Spleen (tissue), 7 donors: ENCODE results near the gene MEIS1.

ENCODE experiments used
- CTCF ChIP-seq, 11 experiments: fragments of 200-600 bp in 7 of 11; fragments of 450-650 bp in 4 of 11; sonication (generic) in 4 of 11; IDR thresholded peaks in 8 of 11; conservative IDR thresholded peaks in 3 of 11; 1 replicate in 7 of 11; 2 replicates in 4 of 11; pipeline versions ENCODE4 v1.4.0 to v1.8.0; 2016 to 2021; ENCODE audit warnings: antibody characterized with exemption in 11 of 11, inconsistent platforms in 4 of 11, mild to moderate bottlenecking in 1 of 11
- POLR2A ChIP-seq, 3 donors: fragments of 450-650 bp; IDR thresholded peaks; one replicate each; pipeline ENCODE4 v1.5.1; 2017; ENCODE audit warnings: antibody characterized with exemption in 3 of 3, mild to moderate bottlenecking in 1 of 3
- donor health status: DM: no; HTN: no; CAD: no; lungs with moderate emphysema.
- donor health status: DM: no; HTN: no; CAD: no.
- donor health status: DM: no; HTN: no; CAD: no.

DNA sequence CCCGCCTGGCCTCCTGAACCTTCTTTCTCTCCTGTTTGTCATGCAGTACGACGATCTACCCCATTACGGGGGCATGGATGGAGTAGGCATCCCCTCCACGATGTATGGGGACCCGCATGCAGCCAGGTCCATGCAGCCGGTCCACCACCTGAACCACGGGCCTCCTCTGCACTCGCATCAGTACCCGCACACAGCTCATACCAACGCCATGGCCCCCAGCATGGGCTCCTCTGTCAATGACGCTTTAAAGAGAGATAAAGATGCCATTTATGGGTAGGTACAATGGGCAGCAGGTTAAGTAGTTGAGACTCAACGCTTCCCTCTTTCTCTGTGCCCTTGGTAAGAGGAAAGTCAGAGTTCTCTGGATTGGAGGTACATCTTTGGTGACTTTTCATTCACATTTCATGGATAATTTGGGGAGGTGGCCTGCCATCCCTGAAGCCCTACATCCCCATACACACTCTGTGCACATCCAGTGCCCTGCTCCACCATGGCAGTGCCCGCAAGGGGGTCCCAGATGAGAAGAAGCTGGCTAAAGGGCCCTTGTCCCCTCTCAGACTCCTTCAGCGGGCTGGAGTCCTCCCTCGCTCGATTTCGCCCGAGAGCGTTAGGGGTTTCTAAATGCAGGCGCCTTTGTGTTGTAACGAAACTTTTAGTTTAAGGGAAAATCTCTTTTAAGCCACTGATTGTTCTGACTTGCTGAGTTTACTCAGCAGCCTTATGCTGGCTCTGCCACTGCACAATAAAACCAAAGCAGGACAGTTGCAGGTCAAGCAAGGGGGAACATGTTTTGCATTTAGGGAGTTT, 3.0 kb downstream of the MEIS1 start:
- TF ChIP-seq CTCF (IDR thresholded peaks at IDR 0.05 in 8 of 11, conservative IDR thresholded peaks at IDR 0.05 in 3 of 11) (no peak), POLR2A (IDR thresholded peaks at IDR 0.05) (no peak)
